Keratinocyte (primary cell): ENCODE measurements around the gene AMBP.

Experiments used
- EZH2 ChIP-seq: IDR thresholded peaks from one replicate; pipeline ENCODE4 v1.6.1; 2012; ENCODE audit warnings: inconsistent platforms, mild to moderate bottlenecking, low read length, moderate library complexity
- TF ChIP-seq, protein P1 (sequence below), 3 experiments: IDR thresholded peaks in 1 of 3; conservative IDR thresholded peaks in 1 of 3; optimal IDR thresholded peaks in 1 of 3; 2 replicates in 2 of 3; 3 replicates in 1 of 3; pipeline versions ENCODE3 to v1.5.1; 2011; ENCODE audit warnings: low read length in 3 of 3, mild to moderate bottlenecking in 3 of 3, moderate library complexity in 2 of 3, control low read depth in 1 of 3, inconsistent platforms in 1 of 3; ENCODE audit not compliant: insufficient read depth in 2 of 3; ENCODE audit errors: extremely low read depth in 1 of 3

DNA sequence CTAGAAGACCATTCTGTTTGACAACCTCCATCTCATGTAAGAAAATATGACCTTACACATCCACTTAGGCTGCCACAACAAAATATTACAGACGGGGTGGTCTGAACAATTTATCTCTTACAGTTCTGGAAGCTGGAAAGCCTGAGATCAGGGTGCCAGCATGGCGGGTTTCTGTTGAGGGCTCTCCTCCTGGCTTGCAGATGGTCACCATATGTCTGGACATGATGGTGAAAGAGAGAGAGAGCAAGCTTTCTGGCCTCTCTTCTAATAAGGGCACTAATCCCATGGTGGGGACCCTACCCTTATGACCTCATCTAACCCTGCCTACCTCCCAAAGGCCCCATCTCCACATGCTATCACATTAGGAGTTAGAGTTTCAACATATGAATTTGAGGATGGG, 66.0 kb downstream of the AMBP start:
- TF ChIP-seq, protein P1, sequence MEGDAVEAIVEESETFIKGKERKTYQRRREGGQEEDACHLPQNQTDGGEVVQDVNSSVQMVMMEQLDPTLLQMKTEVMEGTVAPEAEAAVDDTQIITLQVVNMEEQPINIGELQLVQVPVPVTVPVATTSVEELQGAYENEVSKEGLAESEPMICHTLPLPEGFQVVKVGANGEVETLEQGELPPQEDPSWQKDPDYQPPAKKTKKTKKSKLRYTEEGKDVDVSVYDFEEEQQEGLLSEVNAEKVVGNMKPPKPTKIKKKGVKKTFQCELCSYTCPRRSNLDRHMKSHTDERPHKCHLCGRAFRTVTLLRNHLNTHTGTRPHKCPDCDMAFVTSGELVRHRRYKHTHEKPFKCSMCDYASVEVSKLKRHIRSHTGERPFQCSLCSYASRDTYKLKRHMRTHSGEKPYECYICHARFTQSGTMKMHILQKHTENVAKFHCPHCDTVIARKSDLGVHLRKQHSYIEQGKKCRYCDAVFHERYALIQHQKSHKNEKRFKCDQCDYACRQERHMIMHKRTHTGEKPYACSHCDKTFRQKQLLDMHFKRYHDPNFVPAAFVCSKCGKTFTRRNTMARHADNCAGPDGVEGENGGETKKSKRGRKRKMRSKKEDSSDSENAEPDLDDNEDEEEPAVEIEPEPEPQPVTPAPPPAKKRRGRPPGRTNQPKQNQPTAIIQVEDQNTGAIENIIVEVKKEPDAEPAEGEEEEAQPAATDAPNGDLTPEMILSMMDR (optimal IDR thresholded peaks at IDR 0.05 in 1 of 3, IDR thresholded peaks at IDR 0.05 in 1 of 3, conservative IDR thresholded peaks at IDR 0.05 in 1 of 3; ENCODE audit: extremely low read depth in 1 of 3, insufficient read depth in 2 of 3, low read length in 3 of 3): no peak
- TF ChIP-seq EZH2: no peak
